HPDE6-E6E7 (cell line): ENCODE measurements around the gene FAM237B.

Experiments used
- DNase-seq: peaks from one replicate; pipeline ENCODE4 v3.0.0; 2011; ENCODE audit warnings: missing footprints; ENCODE audit errors: extremely low spot score

The FAM237B gene

GRCh38 chr7:90290244-90291113 lies 30.6 kb downstream of the FAM237B start:
- no peak for DNase-seq

GRCh38 chr7:90288154-90288553 lies 33.0 kb downstream of the FAM237B start:
- no peak for DNase-seq

- DNase-seq: no peak
Observed at GRCh38 chr7:90276033-90276728, 44.9 kb downstream of the FAM237B start.

- DNase-seq: no peak
Observed at GRCh38 chr7:90274161-90274560, 46.9 kb downstream of the FAM237B start.

- no peak for DNase-seq
Observed at GRCh38 chr7:90272242-90272641, 48.9 kb downstream of the FAM237B start.

- DNase-seq: no peak
Observed at GRCh38 chr7:90271753-90272152, 49.4 kb downstream of the FAM237B start.

GRCh38 chr7:90270431-90271178 lies 50.5 kb downstream of the FAM237B start:
- no peak for DNase-seq

- DNase-seq: no peak
Observed at GRCh38 chr7:90269163-90269562, 51.9 kb downstream of the FAM237B start.

- no peak for DNase-seq
Observed at GRCh38 chr7:90267263-90267858, 53.7 kb downstream of the FAM237B start.

GRCh38 chr7:90266808-90267207 lies 54.3 kb downstream of the FAM237B start:
- no peak for DNase-seq
